ENCODE measurements around the gene POLN.

- TF ChIP-seq CTCF (IDR thresholded peaks at IDR 0.05) (no peak), POLR2A (IDR thresholded peaks at IDR 0.05) (no peak)
Measured at GRCh38 chr4:2063557-2064275, 178.2 kb downstream of the POLN start.
